Fibroblast of pulmonary artery (primary cell): ENCODE data around the gene PTDSS2.
A peak's percentile ranks its signal among the peaks of the same experiment; 100 is the strongest.

ENCODE experiments used
- DNase-seq: peaks from one replicate; pipeline ENCODE4 v3.0.0-alpha.2; 2010; ENCODE audit warnings: low read depth
- H3K4me3 ChIP-seq: replicated peaks from 2 replicates; pipeline ENCODE4 v1.5.1; 2011; ENCODE audit warnings: low read depth, mild to moderate bottlenecking, control low read depth, low read length, moderate library complexity
- CTCF ChIP-seq: IDR thresholded peaks from 2 replicates; pipeline ENCODE4 v1.5.1; 2011; ENCODE audit warnings: mild to moderate bottlenecking, control low read depth, low read length, inconsistent platforms; ENCODE audit errors: missing control alignments

PTDSS2 gene

GRCh38 chr11:412641-413119 is 37.4 kb upstream of the PTDSS2 start:
- no peak for DNase-seq
- TF ChIP-seq CTCF, result no peak
- no peak overlapping the region for H3K4me3 ChIP-seq

- TF ChIP-seq CTCF, result no peak
- DNase-seq, result no peak
- no peak overlapping the region for H3K4me3 ChIP-seq
These were observed 36.7 kb upstream of the PTDSS2 start for GRCh38 chr11:413120-414081.

- no peak for DNase-seq
- no peak overlapping the region for H3K4me3 ChIP-seq
- TF ChIP-seq CTCF, result no peak
These were observed 35.7 kb upstream of the PTDSS2 start for GRCh38 chr11:414318-414857.

- TF ChIP-seq CTCF, result no peak
- H3K4me3 ChIP-seq, result no peak overlapping the region
- DNase-seq, result no peak
These were observed 34.4 kb upstream of the PTDSS2 start for GRCh38 chr11:415640-416041.

- DNase-seq, result no peak
- peak overlapping the region; percentile 49 for H3K4me3 ChIP-seq
- no peak for TF ChIP-seq CTCF
These were observed 33.9 kb upstream of the PTDSS2 start for GRCh38 chr11:416051-416756.

GRCh38 chr11:416757-417621 is 33.1 kb upstream of the PTDSS2 start:
- DNase-seq, result peak; percentile 14
- TF ChIP-seq CTCF, result no peak
- peak overlapping the region; percentile 49 for H3K4me3 ChIP-seq
